Neural crest cell (in vitro differentiated cells): Measurements from ENCODE around the gene KRTAP9-4. TPM values are rescaled to one million over a fixed set of nuclear protein-coding genes. Genes with fewer than 3 reads are reported as not detected.
"Not testable (repeated sequence)": the region's sequence is repeated elsewhere in the genome, so short reads cannot be mapped to it uniquely, and the experiment has no call there.

Source experiments
- DNase-seq: peaks from one replicate; pipeline ENCODE4 v3.0.0; 2021; ENCODE audit warnings: low read depth, mixed read lengths, low spot score
- H3K27ac Mint-ChIP-seq: one replicate; pipeline ENCODE4 v1.8.0; 2021; ENCODE audit warnings: mild to moderate bottlenecking, mixed read lengths; ENCODE audit not compliant: unreplicated experiment
- H3K27me3 Mint-ChIP-seq: 2 replicates; pipeline ENCODE4 v1.8.0; 2021; ENCODE audit warnings: low read depth, mild to moderate bottlenecking, mixed read lengths
- H3K36me3 Mint-ChIP-seq: 2 replicates; pipeline ENCODE4 v1.8.0; 2021; ENCODE audit warnings: low read depth, mild to moderate bottlenecking, mixed read lengths
- H3K4me1 Mint-ChIP-seq: 2 replicates; pipeline ENCODE4 v1.8.0; 2021; ENCODE audit warnings: mixed read lengths
- H3K4me3 Mint-ChIP-seq: one replicate; pipeline ENCODE4 v1.8.0; 2021; ENCODE audit warnings: mild to moderate bottlenecking, mixed read lengths
- H3K9me3 Mint-ChIP-seq: 2 replicates; pipeline ENCODE4 v1.8.0; 2021; ENCODE audit warnings: mixed read lengths
- CTCF ChIP-seq: fragments of 200-600 bp; sonication (generic); conservative IDR thresholded peaks from 2 replicates; pipeline ENCODE4 v1.5.0; 2021; ENCODE audit warnings: antibody characterized with exemption, mild to moderate bottlenecking
- total RNA-seq: library from RNA; stranded (reverse); gene quantifications from 2 replicates; pipeline ENCODE4 v1.2.1, GENCODE V29; 2021

KRTAP9-4 gene
- total RNA-seq, 1 donor from 2014 or later = not detected

GRCh38 chr17:41265078-41265477 lies 15.6 kb downstream of the KRTAP9-4 start, which contains the start of gene KRTAP9-6:
Gene KRTAP9-6 (plus strand): TSS chr17:41265378. CDS start chr17:41265378, 0 bp downstream.
- H3K27ac Mint-ChIP-seq = no peak within 1 kb of the TSS
- no peak for DNase-seq
- no peaks in the 10 kb centered on the region for H3K36me3 Mint-ChIP-seq
- no peak within 1 kb of the TSS for H3K4me3 Mint-ChIP-seq
- H3K4me1 Mint-ChIP-seq = no peaks in the 10 kb centered on the region
- H3K9me3 Mint-ChIP-seq = peaks cover 3% of the 10 kb centered on the region
- no peak for TF ChIP-seq CTCF
- peaks cover 49% of the 10 kb centered on the region for H3K27me3 Mint-ChIP-seq

GRCh38 chr17:41267711-41268110 lies 18.2 kb downstream of the KRTAP9-4 start:
- DNase-seq = no peak
- H3K27ac Mint-ChIP-seq = no peak overlapping the region

GRCh38 chr17:41271323-41271722 lies 21.8 kb downstream of the KRTAP9-4 start:
- H3K9me3 Mint-ChIP-seq, H3K36me3 Mint-ChIP-seq, H3K4me3 Mint-ChIP-seq, H3K27ac Mint-ChIP-seq, H3K4me1 Mint-ChIP-seq, H3K27me3 Mint-ChIP-seq, DNase-seq: not testable (repeated sequence)

More at GRCh38 chr17:41267711-41268110, 18.2 kb downstream of the KRTAP9-4 start:
- no peaks in the 10 kb centered on the region for H3K36me3 Mint-ChIP-seq
- no peaks in the 10 kb centered on the region for H3K9me3 Mint-ChIP-seq
- H3K27me3 Mint-ChIP-seq = peaks cover 25% of the 10 kb centered on the region
- no peaks in the 10 kb centered on the region for H3K4me1 Mint-ChIP-seq
- no peak for TF ChIP-seq CTCF
- no peak overlapping the region for H3K4me3 Mint-ChIP-seq

GRCh38 chr17:41271858-41272257 lies 22.4 kb downstream of the KRTAP9-4 start:
- H3K4me1 Mint-ChIP-seq = no peaks in the 10 kb centered on the region
- H3K9me3 Mint-ChIP-seq = no peaks in the 10 kb centered on the region

DNA sequence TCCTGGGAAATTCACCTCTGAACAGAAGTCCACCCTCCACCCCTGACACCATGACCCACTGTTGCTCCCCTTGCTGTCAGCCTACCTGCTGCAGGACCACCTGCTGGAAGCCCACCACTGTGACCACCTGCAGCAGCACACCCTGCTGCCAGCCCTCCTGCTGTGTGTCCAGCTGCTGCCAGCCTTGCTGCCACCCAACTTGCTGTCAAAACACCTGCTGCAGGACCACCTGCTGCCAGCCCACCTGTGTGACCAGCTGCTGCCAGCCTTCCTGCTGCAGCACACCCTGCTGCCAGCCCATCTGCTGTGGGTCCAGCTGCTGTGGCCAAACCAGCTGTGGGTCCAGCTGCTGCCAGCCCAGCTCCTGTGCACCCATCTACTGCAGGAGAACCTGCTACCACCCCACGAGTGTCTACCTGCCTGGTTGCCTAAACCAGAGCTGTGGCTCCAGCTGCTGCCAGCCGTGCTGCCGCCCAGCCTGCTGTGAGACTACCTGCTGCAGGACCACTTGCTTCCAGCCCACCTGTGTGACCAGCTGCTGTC lies 26.2 kb downstream of the KRTAP9-4 start, which contains the start of gene KRTAP9-7:
TSS of gene KRTAP9-7 (plus strand) at position 51 of the 543 bp plus-strand sequence. CDS start at position 51, 0 bp downstream.
- not testable (repeated sequence) for H3K9me3 Mint-ChIP-seq, H3K27ac Mint-ChIP-seq, H3K4me3 Mint-ChIP-seq, H3K36me3 Mint-ChIP-seq, DNase-seq, H3K4me1 Mint-ChIP-seq
- peaks cover 45% of the 10 kb centered on the region for H3K27me3 Mint-ChIP-seq

More at GRCh38 chr17:41271858-41272257, 22.4 kb downstream of the KRTAP9-4 start:
- Mint-ChIP-seq H3K4me3 (no peak overlapping the region), H3K36me3 (no peaks in the 10 kb centered on the region), H3K27me3 (peaks cover 13% of the 10 kb centered on the region), H3K27ac (no peak overlapping the region)
- DNase-seq = no peak
- no peak for TF ChIP-seq CTCF

DNA sequence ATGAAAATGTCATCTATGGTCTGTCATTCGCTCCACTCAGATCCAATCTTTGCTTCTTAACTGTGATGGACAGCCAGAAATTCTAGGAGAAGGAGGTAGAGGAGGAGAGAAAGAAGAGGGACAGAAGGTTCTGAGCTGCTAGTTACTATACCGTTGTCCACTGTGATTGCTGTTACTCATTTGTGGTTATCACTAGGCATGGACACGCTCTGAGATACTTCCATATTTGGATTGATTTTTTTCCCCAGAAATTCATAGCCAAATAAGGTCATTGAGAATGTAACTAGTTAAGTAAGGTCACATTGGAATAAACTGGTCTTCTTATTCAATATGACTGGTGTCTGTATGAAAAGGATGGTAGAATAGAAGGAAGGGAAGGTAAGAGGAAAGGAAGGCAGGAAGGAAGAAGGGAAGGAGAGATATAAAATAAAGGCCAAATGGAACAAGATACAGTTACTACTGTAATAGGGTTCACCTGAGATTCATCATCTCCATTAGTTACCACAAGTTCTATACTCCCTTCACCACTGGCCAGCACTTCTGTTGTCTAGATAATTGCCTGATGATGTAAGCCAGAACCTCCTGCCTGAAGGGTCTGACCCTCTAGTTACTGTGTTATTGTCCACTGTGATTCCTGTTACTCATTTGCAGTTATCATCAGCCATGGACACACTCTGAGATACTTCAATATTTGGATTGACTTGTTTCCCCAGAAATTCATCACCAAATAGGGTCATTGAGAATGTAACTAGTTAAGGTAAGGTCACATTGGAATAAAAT lies 28.9 kb downstream of the KRTAP9-4 start:
- no peak for TF ChIP-seq CTCF

More for the DNA sequence above, 28.9 kb downstream of the KRTAP9-4 start:
- no peak overlapping the region for H3K27ac Mint-ChIP-seq
- no peak for DNase-seq
- H3K36me3 Mint-ChIP-seq = no peaks in the 10 kb centered on the region
- H3K27me3 Mint-ChIP-seq = peaks cover 53% of the 10 kb centered on the region
- no peaks in the 10 kb centered on the region for H3K9me3 Mint-ChIP-seq
- H3K4me1 Mint-ChIP-seq = no peaks in the 10 kb centered on the region
- H3K4me3 Mint-ChIP-seq = no peak overlapping the region
